Epithelial cell of esophagus (primary cell): Measurements from ENCODE around the gene BRWD1.

Source experiments
- DNase-seq: peaks from one replicate; pipeline ENCODE4 v3.0.0; 2010; ENCODE audit warnings: low read depth
- H3K4me3 ChIP-seq: 2 replicates; pipeline ENCODE4 v1.5.1; 2011; ENCODE audit warnings: mild to moderate bottlenecking, low read length, control low read depth
- TF ChIP-seq, protein P1 (sequence below): IDR thresholded peaks from 2 replicates; pipeline ENCODE4 v1.5.1; 2011; ENCODE audit warnings: low read depth, mild to moderate bottlenecking, low read length, control low read depth, inconsistent platforms; ENCODE audit not compliant: insufficient read depth; ENCODE audit errors: missing control alignments

Gene BRWD1

DNA sequence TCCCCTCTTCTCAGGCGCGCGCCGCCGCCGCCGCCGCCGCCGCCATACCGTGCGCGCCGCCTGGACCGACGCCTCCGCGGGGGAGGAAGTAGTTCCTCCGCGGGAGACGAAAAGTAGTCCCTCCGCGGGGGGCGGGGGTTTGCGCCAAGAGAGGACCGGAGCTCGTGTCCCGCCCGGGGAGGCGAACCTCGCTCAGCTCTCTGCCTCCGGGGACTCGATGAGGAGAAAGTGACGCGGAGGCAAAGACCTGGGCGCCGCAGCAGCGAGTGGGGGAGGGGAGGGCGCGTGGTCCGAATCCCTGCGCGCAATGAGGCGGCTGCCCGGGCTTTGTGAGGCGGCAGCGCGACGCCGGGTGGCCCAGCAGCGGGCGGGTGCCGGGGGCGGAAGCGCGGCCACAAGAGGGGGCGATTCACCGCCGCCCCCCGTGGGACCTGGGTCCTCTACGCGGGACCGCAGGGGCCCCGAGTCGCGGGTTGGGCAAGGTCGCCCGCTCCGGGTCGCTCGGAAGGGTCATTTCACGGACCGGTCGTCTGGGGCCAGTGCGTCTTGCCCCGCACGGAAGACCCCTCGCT, at the start of gene BRWD1:
Gene BRWD1 (minus strand): TSS at position 62 of the 572 bp plus-strand sequence. CDS start 141 bp downstream, outside the sequence.
- peak; percentile 86 for DNase-seq
- TF ChIP-seq, protein P1, sequence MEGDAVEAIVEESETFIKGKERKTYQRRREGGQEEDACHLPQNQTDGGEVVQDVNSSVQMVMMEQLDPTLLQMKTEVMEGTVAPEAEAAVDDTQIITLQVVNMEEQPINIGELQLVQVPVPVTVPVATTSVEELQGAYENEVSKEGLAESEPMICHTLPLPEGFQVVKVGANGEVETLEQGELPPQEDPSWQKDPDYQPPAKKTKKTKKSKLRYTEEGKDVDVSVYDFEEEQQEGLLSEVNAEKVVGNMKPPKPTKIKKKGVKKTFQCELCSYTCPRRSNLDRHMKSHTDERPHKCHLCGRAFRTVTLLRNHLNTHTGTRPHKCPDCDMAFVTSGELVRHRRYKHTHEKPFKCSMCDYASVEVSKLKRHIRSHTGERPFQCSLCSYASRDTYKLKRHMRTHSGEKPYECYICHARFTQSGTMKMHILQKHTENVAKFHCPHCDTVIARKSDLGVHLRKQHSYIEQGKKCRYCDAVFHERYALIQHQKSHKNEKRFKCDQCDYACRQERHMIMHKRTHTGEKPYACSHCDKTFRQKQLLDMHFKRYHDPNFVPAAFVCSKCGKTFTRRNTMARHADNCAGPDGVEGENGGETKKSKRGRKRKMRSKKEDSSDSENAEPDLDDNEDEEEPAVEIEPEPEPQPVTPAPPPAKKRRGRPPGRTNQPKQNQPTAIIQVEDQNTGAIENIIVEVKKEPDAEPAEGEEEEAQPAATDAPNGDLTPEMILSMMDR, result no peak
- peak within 1 kb of the TSS; percentile 81 for H3K4me3 ChIP-seq

- TF ChIP-seq, protein P1, result no peak
- no peak overlapping the region for H3K4me3 ChIP-seq
- no peak for DNase-seq
These were observed 49.3 kb upstream of the BRWD1 start for GRCh38 chr21:39362733-39363132.

- TF ChIP-seq, protein P1, result no peak
- no peak overlapping the region for H3K4me3 ChIP-seq
- DNase-seq, result no peak
These were observed 46.0 kb upstream of the BRWD1 start for GRCh38 chr21:39359382-39359781.

GRCh38 chr21:39353295-39353694, 39.9 kb upstream of the BRWD1 start:
- DNase-seq, result no peak
- no peak overlapping the region for H3K4me3 ChIP-seq
- TF ChIP-seq, protein P1, result no peak

DNA sequence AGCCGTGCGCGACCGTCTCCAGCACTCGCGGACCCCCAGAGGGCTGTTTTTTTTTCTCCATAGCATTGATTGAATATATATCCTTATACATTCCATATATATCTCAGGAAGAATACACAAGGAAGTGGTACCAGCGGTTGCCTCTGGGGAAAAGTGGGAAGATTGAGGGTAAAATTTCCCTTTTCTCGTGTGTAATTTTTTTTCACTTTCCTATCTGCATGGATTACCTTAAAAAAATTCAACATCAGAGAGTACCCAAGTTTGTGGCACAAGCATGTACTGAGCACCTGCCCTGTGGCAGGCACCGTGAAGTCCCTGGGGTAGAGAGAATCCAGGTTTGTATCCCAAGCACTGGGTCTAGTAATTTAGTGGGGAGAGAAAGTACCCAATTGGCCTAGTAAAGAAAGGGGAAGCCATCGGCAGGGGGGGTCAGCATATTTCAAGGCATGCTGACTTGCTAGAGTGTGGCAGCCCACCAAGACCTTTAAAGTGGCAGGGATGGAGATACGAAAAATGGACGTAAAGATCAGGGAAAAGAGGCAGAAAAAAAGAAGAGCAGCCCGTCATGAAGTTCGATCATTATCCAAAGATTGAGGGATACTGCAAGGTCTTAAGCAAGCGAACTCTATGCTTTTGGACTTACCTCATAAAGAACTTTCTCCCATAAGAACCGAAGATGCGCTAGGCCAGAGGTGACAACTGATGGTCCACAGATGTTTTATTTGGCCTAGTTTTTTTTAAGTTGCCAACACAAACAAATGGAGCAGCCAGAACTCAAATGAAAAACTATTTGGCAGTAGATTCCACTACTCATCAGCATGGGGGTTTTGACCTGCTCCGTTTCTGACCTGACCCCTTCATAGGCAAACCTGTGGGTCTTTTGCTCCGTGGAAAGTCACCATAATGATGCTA, 36.9 kb upstream of the BRWD1 start:
- TF ChIP-seq, protein P1, result no peak
- peak overlapping the region; percentile 70 for H3K4me3 ChIP-seq
- no peak for DNase-seq

DNA sequence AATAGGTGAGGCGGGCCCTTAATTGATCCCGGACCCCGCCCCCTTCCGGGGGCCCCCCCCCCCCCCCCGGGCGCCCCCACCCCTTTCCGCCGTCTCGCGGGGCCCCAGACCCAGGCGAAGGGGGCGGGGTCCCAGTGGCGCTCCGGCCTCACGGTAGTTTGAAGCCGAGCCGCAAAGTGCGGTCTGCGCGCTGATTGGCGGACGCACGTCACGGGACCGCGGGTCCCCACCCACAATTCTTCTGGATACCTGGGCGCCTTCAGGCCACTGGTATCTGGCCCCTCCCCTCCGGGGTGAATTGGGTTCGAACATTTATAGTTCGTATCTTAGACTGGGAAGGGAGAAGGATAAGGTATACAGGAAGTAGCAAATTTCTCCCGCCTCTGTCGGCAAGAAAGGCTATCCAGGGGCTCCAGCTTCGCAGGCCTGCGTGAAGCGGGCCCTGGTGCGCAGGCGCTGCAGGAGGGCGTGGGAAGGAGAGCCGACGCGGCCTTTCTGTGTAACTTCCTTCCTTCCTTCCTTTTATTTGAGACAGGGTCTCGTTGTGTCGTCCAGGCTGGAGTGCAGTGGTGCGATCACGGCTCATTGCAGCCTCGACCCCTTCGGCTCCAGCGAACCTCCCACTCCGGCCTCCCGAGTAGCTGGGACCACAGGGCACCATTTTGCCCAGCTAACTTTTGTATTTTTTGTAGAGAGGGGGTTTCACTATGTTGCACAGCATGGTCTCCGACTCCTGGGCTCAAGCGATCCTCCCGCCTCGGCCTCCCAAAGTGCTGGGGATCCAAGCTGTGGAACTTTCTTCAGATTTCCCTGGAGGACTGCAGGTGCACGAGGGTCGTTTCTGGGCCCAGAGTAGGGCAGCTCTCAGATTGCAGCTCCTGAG, 36.0 kb upstream of the BRWD1 start:
- H3K4me3 ChIP-seq, result peak overlapping the region; percentile 70
- peak; percentile 97 for DNase-seq
- TF ChIP-seq, protein P1, result no peak
